Hematopoietic multipotent progenitor cell treated with erythropoietin and hydrocortisone succinate and interleukin-3 and kit ligand, for 17 days (in vitro differentiated cells): ENCODE measurements around the gene IQCF5.
"Not testable (repeated sequence)": the region's sequence is repeated elsewhere in the genome, so short reads cannot be mapped to it uniquely, and the experiment has no call there.

Experiments used
- DNase-seq: peaks from one replicate; pipeline ENCODE4 v3.0.0-alpha.2; 2015; ENCODE audit warnings: low spot score

Gene IQCF5

GRCh38 chr3:51868896-51869295 is 6.5 kb downstream of the IQCF5 start:
- not testable (repeated sequence) for DNase-seq

GRCh38 chr3:51862886-51863285 is 12.5 kb downstream of the IQCF5 start:
- DNase-seq, result no peak

- DNase-seq, result no peak
Measured at GRCh38 chr3:51860703-51861665, 14.4 kb downstream of the IQCF5 start, which contains the start of gene IQCF2. IQCF2 (plus strand) TSS chr3:51861615; CDS start chr3:51861667, 52 bp downstream.

GRCh38 chr3:51855411-51855810 is 20.0 kb downstream of the IQCF5 start:
- DNase-seq, result not testable (repeated sequence)

GRCh38 chr3:51845129-51845528 is 30.3 kb downstream of the IQCF5 start:
- no peak for DNase-seq

GRCh38 chr3:51836606-51837005 is 38.8 kb downstream of the IQCF5 start:
- no peak for DNase-seq

GRCh38 chr3:51830836-51831385 is 44.5 kb downstream of the IQCF5 start:
- DNase-seq, result no peak

- DNase-seq, result no peak
Measured at GRCh38 chr3:51830345-51830744, 45.1 kb downstream of the IQCF5 start.

GRCh38 chr3:51828297-51828696 is 47.1 kb downstream of the IQCF5 start:
- no peak for DNase-seq
